Measurements from ENCODE around the gene IGF1R. TPM values are rescaled to one million over a fixed set of nuclear protein-coding genes. Genes with fewer than 3 reads are reported as not detected.

IGF1R gene
- polyA plus RNA-seq, 12 donors = 12.5 to 29.8 (median 16.6) TPM; not detected in 1

GRCh38 chr15:98669638-98670037, 21.3 kb downstream of the IGF1R start:
- no peak for DNase-seq

- DNase-seq = peak; percentile 35
These were observed 23.0 kb downstream of the IGF1R start for GRCh38 chr15:98671060-98672008.

GRCh38 chr15:98673133-98673532, 24.8 kb downstream of the IGF1R start:
- no peak for DNase-seq

- DNase-seq = no peak
These were observed 26.0 kb downstream of the IGF1R start for GRCh38 chr15:98674336-98674735.

- DNase-seq = no peak
These were observed 28.4 kb downstream of the IGF1R start for GRCh38 chr15:98676586-98677270.

- DNase-seq = no peak
These were observed 29.2 kb downstream of the IGF1R start for GRCh38 chr15:98677345-98678059.

- no peak for DNase-seq
These were observed 30.1 kb downstream of the IGF1R start for GRCh38 chr15:98678484-98678883.

- DNase-seq = no peak
These were observed 32.7 kb downstream of the IGF1R start for GRCh38 chr15:98681061-98681460.

- no peak for DNase-seq
These were observed 34.8 kb downstream of the IGF1R start for GRCh38 chr15:98682992-98683701.

- peak; percentile 16 for DNase-seq
These were observed 35.5 kb downstream of the IGF1R start for GRCh38 chr15:98683831-98684230.

- DNase-seq = peak; percentile 59
These were observed 36.1 kb downstream of the IGF1R start for GRCh38 chr15:98684436-98684835.

GRCh38 chr15:98684995-98685525, 36.7 kb downstream of the IGF1R start:
- no peak for DNase-seq

- no peak for DNase-seq
These were observed 38.6 kb downstream of the IGF1R start for GRCh38 chr15:98686983-98687382.

- DNase-seq = no peak
These were observed 41.1 kb downstream of the IGF1R start for GRCh38 chr15:98689431-98689861.

GRCh38 chr15:98690272-98690950, 42.1 kb downstream of the IGF1R start:
- no peak for DNase-seq

- no peak for DNase-seq
These were observed 43.9 kb downstream of the IGF1R start for GRCh38 chr15:98692213-98692612.

- DNase-seq = no peak
These were observed 45.8 kb downstream of the IGF1R start for GRCh38 chr15:98694161-98694560.

GRCh38 chr15:98698792-98699191, 50.5 kb downstream of the IGF1R start:
- no peak for DNase-seq

GRCh38 chr15:98699591-98700424, 51.5 kb downstream of the IGF1R start:
- no peak for DNase-seq

GRCh38 chr15:98700519-98700918, 52.2 kb downstream of the IGF1R start:
- DNase-seq = no peak

All from muscle of arm (tissue), 12 donors.